NCI-H2227 treated with DMSO at 0.1 percent for 48 hours (cell line): ENCODE data around the gene RIN1.
"Not testable (repeated sequence)": the region's sequence is repeated elsewhere in the genome, so short reads cannot be mapped to it uniquely, and the experiment has no call there.

ENCODE experiments used
- DNase-seq: peaks from one replicate; lab custom pipeline; 2025; lab: John Stamatoyannopoulos, UW

Gene RIN1

DNA sequence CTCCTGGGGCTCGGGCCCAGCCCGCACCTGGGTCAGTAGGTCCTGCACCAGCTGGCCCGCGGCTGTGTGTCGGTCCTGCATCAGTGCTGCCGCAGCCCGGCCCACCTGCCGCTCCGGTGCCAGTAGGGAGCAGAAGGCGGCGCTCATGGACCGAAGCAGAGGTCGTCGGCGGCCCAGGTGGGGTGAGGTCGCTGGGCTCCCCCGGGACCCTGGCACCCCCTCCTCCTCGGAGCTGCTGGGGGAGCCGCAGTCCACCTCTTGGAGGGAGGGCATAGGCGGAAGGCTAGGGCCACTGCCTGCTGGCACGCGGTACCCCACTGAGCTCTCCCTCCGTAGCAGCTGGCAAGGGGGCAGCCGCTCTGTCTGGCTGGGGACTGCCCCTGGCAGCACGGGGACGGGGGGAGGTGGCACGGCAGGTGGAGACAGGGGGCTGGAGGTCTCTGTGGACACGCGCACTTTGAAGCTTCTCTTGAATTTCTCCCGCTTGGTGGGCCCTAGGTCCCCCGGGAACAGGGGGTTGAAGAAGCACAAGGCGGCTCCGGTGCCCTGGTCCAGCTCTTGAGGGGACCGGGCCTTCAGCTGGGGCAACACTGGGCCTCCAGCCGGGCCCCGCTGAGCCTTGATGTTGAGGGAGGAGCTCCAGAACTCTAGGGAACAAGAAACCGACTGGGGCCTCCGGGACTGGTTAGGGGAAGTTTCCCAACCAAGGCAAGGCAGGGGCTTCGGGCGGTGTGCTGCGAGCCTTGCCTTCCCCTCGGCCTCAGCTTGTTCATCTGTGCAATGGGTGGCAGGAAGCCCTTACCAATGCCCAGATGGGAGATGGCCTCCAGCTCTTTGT, 1.4 kb downstream of the RIN1 start:
- DNase-seq = no peak

DNA sequence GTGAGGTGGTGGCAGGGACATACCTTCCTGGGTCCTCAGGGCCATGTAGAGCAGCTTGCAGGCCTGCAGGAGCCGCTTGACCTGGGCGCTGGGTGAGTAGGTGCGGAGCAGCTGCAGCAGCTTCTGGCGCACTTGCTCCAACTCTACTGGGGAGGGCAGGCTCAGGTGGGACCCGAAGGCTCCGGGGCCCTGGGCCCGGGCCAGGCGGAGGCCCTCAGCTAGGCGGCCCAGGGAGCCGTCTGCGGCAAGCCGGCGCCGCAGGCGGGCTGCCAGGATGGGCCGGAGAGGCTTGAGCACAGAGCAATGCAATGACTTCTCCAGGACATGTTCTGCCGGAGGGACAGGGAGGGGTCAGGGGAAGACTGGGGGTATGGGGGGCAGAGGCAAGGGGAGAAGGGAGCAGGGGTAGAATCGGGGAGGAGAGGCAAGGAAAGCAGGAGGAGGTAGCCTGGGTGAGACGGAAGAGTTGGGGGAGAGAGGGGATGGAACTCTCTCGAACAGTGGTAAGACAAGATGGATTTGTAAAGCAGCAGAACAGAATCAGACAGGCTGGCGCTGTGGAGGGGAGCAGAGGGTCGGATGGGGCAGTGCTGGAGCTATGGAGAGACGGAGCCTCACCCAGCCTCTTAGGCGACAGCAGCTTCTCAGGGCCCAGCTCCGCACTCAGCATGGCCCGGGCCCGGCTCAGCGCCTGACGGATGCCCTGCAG, 2.2 kb downstream of the RIN1 start:
- DNase-seq = no peak

DNA sequence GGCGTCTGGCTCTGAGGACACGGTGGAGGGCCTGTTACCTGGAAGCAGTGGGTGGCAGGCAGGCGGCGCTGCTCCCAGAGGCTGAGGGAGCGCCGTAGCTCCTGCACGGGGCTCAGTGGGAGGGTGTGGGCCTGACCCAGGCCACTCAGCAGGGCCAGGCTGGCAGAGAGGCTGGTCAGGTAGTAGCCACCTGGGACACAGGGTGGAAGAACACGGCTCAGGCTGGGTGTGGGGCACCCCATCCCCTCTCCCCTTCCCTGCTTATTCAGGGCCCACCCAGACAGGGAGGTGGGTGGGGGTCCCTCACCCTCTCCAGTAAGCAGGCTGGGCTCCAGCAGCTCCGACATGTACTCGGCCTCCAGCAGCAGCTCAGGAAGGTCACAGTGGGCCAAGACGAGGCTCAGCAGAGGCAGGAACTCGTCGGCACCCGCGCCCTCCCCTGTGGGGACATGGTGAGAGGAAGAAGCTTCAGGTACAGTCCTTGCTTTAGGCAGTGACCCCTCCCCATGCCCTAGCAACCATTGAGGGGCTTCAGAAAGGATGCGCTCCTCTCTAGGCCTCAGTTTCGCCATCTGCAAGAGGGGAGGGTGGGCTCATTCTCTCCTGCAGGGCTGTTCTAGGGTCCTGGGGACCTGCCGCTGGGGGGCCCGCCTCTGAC, 2.9 kb downstream of the RIN1 start:
- no peak for DNase-seq

- no peak for DNase-seq
Measured at GRCh38 chr11:66332371-66333219, 3.6 kb downstream of the RIN1 start.

GRCh38 chr11:66331542-66332370, 4.5 kb downstream of the RIN1 start:
- no peak for DNase-seq

GRCh38 chr11:66330931-66331330, 5.3 kb downstream of the RIN1 start:
- DNase-seq = no peak

DNA sequence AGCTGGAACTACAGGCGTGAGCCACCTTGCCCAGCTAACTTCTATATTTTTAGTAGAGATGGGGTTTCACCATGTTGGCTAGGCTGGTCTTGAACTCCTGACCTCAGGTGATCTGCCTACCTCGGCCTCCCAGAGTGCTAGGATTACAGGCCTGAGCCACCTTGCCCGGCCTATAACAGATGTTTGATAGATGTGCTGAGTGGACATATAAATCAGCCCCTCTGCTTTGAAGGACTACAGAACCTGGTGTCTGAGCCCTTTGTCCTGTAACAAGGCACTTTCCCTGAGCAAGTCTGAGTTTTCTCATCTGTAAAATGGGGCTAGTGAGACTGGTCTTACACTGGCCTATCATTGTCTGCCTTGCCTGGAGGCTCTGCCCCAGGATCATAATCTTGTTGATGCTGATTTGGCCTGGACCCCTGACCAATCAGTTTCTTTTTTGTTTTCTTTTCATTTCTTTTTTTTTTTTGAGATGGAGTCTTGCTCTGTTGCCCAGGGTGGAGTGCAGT, 7.0 kb downstream of the RIN1 start:
- DNase-seq = no peak

DNA sequence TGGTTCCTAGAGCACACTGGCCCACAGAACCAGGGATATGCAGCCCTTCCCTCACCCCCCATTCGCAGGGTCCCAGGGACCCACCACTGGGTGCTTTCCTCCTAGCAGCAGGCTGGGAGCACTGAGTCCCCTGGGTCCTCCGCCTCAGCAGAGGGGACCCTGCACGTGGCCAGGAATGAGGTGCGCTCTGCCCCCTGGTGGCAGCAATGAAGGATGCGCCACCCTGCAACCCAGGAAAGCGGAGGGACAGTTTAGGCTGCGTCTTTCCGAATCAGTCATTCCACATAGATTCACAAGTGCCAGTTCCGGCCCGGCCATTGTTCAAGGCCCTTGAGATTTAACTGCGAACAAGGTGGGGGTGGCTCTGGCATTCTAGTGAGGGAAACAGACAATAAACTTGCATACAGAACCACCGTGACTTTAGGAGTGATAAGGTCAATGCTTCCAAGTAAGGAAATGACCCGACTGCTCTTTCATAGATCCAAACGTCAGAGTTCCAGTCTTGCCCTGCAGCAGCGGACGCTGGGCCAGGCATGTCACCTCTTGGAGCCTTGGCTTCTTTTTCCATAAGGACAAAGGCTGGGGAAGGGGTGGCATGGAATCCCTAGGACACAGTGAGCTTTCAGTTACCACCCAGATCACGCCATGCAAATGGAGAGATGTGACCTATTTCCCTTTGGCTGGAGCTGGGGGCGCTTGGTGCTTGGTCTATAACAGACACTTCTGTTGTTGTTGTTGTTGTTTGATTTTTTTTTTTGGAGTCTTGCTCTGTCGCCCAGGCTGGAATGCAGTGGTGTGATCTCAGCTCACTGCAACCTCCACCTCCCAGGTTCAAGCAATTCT, 7.7 kb downstream of the RIN1 start:
- DNase-seq = peak; percentile 46

GRCh38 chr11:66328031-66328301, 8.3 kb downstream of the RIN1 start:
- DNase-seq = no peak

GRCh38 chr11:66327171-66328030, 8.8 kb downstream of the RIN1 start:
- no peak for DNase-seq

DNA sequence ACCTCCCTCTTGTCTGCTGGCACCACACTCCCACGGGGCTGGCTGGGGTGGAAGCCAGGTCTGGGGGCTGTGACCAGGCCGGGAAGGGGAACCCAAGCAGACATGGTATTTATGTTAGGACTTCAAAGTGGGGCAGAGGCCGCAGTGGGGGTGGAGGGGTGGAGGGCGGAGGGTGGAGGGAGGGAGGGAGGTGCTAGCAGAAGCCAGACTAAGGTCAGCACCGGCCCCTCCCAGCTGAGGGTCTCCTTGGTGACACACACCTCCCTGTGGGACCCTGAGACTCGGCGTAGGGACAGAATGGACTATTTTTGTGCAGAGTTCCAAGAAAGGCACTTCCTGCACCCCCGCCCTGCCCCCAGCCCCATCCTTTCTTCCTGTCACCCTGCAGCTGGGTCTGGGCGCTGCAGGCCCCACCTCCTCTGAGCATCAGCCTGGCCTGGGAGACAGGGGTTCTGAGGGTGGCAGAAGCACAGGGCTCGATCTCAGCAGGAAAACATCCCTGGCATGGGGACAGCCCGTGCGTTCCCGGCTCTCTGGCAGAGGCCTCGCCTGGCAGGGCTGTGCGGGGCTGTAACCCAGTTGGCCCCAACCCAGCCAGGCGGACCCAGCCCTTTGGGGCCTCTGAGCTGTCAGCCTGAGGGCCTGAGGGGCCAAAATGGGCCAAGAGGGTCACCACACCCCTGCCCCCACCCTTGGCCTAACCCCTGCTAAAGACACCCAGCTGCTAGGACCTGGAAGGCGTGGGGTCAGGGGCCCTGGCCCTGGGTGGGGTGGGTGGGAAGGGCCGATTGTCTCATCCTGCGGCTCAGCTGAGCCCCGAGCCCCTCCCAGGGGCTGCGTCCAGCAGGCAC, 9.7 kb downstream of the RIN1 start:
- no peak for DNase-seq

GRCh38 chr11:66325263-66325671, 11.0 kb downstream of the RIN1 start:
- no peak for DNase-seq

GRCh38 chr11:66324664-66325063, 11.6 kb downstream of the RIN1 start:
- DNase-seq = no peak

DNA sequence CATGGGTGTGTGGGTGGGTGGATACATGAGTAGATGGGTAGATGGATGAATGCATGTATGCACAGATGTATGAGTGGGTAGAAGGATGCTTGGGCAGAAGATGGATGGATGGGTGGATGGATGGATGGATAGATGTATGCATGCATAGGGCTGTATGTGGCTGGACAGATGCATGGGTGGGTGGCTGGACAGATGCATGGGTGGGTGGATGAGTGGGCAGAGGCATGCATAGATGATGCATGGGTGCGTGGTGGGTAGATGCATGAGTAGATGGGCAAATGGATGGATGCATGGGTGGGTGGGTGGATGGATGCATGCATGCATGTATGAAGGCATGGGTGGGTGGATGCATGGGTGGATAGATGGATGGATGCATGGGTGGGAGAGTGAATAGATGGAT, 12.6 kb downstream of the RIN1 start:
- no peak for DNase-seq

DNA sequence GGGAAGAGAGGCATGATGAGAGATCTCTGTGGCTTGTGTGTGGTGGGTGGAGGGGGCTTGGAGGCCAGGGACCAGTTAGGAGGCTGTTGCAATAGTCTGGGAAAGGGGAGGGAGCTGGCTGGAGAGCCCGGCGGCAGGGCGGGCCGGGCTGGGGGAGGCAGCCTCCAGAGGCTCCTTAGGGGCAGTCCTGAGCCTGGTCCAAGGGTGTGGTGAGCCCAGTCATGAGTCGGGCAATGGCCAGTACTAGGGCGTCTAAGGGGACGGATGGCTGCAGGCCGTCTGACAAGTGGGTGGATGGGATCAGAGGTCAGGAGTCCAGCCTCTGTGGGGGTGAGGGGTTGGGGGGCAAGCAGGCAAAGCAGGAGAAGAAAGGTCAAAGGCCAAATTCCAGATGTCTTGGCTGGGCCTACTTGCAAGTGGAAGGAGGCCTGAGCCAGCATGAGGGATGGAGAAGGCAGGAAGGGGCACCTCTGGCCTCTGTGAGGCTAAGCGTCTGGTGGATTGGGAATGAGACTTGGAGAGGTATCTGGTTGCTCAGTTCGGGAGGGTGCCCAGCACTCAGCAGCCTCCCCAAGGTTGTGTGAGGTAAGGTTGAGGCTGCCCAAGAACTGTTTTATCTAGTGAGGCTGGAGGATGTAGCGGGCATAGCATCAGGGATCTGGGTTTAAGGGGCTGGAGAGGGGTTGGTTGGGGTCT, 13.4 kb downstream of the RIN1 start:
- DNase-seq = no peak

GRCh38 chr11:66321606-66322005, 14.6 kb downstream of the RIN1 start:
- DNase-seq = no peak

- not testable (repeated sequence) for DNase-seq
Measured at GRCh38 chr11:66320748-66321147, 15.5 kb downstream of the RIN1 start.

- DNase-seq = not testable (repeated sequence)
Measured at GRCh38 chr11:66320289-66320688, 15.9 kb downstream of the RIN1 start.
